Measurements from ENCODE around the gene TRIM31. TPM values are rescaled to one million over a fixed set of nuclear protein-coding genes. Genes with fewer than 3 reads are reported as not detected.

TRIM31 gene
- total RNA-seq, 4 donors from 2014 or later = not detected

DNA sequence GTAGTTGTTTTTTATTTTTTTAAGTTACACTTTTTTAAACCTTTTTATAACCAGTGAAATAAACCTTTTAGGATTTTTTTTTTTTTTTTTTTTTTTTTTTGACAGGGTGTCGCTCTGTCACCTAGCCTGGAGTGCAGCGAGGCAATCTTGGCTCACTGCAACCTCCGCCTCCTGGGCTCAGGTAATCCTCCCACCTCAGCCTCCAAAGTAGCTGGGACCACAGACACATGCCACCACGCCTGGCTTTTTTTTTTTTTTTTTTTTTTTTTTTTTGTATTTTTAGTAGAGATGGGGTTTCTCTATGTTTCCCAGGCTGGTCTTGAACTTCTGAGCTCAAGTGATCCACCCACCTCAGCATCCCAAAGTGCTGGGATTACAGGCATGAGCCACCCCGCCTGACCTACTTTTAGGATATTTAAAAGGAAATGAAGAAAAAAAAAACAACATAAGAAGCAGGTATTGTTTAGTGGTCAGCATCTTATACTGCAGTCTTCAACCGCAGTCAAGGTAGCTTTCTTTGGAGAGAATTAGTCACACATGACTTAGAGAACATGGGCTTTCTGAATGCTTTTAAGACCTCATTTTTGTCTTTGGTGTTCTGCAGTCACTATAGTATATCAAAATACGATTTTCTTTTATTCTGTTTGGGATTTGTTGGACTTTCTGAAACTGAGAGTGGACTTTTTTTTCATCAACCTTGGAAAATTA, 50.3 kb downstream of the TRIM31 start:
- no peaks in the 10 kb centered on the region for H3K9me3 ChIP-seq

DNA sequence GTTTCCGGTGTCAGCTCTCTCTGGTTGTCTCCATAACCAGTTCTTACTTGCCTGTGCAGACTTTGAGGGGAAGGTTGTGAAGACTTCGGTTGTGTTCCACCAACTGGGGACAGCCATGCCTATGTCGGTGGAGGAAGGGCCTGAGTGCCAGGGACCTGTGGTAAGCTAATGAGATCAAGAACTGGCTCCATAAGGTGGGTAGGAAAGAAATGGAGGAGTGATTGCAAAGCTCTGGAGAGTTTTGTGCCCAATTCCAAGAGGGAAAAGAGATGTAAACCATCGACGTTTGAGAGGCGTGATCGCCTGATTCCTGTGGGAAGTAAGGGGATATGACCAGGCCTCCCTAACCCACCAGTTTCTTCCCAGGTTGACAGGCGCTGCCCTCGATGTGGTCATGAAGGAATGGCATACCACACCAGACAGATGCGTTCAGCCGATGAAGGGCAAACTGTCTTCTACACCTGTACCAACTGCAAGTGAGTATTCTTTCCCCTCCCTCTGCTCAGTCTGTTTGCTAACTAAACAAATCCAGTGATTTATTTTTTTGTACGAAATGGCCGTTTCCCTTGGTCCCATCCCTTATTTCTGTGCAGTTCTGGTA, 50.9 kb downstream of the TRIM31 start:
- WGBS, 2 donors = 59 to 64% methylated on average over 13 of the region's 13 CpGs
- TF ChIP-seq EP300 (IDR thresholded peaks at IDR 0.05) (no peak), POLR2A (IDR thresholded peaks at IDR 0.05) (no peak)
- TF ChIP-seq, protein P1, sequence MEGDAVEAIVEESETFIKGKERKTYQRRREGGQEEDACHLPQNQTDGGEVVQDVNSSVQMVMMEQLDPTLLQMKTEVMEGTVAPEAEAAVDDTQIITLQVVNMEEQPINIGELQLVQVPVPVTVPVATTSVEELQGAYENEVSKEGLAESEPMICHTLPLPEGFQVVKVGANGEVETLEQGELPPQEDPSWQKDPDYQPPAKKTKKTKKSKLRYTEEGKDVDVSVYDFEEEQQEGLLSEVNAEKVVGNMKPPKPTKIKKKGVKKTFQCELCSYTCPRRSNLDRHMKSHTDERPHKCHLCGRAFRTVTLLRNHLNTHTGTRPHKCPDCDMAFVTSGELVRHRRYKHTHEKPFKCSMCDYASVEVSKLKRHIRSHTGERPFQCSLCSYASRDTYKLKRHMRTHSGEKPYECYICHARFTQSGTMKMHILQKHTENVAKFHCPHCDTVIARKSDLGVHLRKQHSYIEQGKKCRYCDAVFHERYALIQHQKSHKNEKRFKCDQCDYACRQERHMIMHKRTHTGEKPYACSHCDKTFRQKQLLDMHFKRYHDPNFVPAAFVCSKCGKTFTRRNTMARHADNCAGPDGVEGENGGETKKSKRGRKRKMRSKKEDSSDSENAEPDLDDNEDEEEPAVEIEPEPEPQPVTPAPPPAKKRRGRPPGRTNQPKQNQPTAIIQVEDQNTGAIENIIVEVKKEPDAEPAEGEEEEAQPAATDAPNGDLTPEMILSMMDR (IDR thresholded peaks at IDR 0.05) = no peak
- Histone ChIP-seq H3K9me3 (no peaks in the 10 kb centered on the region), H3K27ac (peak overlapping the region; percentile 55 to 96 (median 92)), H3K4me3 (peak overlapping the region; percentile 51 to 96 (median 68)), H3K4me1 (peaks cover 0 to 51% (median 18%) of the 10 kb centered on the region in 4 donors), H3K36me3 (peaks cover 0 to 14% (median 0%) of the 10 kb centered on the region in 3 donors), H3K27me3 (no peaks in the 10 kb centered on the region)
- DNase-seq (ENCODE audit: low spot score in 2 of 2) = no peak

More for the DNA sequence above, 50.3 kb downstream of the TRIM31 start:
- Histone ChIP-seq H3K27ac (no peak overlapping the region), H3K27me3 (no peaks in the 10 kb centered on the region), H3K4me1 (peaks cover 0 to 55% (median 20%) of the 10 kb centered on the region in 4 donors), H3K36me3 (peaks cover 0 to 7% (median 0%) of the 10 kb centered on the region in 3 donors), H3K4me3 (no peak overlapping the region)
- no peak for DNase-seq (ENCODE audit: low spot score in 2 of 2)
- 95 to 97% methylated on average over 7 of the region's 7 CpGs for WGBS, 2 donors
- TF ChIP-seq EP300 (IDR thresholded peaks at IDR 0.05) (no peak), POLR2A (IDR thresholded peaks at IDR 0.05) (no peak)
- TF ChIP-seq, protein P1 (IDR thresholded peaks at IDR 0.05) = no peak

DNA sequence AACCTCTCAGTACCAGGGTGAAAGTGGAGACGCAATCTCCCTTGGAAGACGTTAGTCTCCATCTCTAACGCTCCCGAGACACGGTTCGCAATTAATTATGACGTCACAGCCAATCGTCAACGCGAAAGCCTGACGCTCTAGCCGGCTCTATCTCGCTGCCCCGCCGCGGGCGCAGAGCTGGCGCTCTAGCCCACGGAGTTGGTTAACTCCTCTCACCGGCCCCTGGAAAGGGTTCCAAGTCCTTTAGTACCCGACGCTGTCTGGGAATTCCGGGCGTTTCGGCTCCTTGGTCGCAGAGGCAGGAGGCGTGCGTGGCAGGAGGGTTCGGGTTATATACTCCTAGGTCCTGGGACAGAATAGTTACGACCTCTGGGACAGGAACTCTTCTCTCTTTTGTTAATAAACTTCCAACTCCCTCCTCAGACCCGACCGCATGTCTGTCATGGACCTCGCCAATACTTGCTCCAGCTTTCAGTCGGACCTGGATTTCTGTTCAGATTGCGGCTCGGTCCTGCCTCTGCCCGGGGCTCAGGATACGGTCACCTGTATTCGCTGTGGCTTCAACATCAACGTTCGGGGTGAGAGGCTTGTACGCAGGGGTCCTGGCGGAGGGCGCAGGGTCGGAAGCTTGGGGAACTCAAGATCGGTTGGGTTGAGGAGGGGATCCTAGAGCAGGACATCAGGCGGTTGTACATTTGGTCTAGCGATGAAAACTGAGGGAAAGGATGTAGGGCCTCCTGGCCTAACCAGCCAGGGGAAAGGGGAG, 51.6 kb downstream of the TRIM31 start, which contains the start of gene POLR1H:
POLR1H (plus strand) TSS at position 174 of the 766 bp plus-strand sequence; CDS start at position 434, 260 bp downstream.
- DNase-seq (ENCODE audit: low spot score in 2 of 2) = peak; percentile 79 to 88
- peak; percentile 82 to 97 for TF ChIP-seq EP300 (IDR thresholded peaks at IDR 0.05)
- TF ChIP-seq, protein P1 (IDR thresholded peaks at IDR 0.05) = peak in 1 of 5 experiments; percentile 38
- TF ChIP-seq POLR2A (IDR thresholded peaks at IDR 0.05) = peak; percentile 81 to 85
- H3K4me3 ChIP-seq = peak within 1 kb of the TSS; percentile 51 to 96 (median 68)
- peak within 1 kb of the TSS; percentile 55 to 96 (median 92) for H3K27ac ChIP-seq
- H3K9me3 ChIP-seq = no peaks in the 10 kb centered on the region
- peaks cover 0 to 19% (median 0%) of the 10 kb centered on the region in 3 donors for H3K36me3 ChIP-seq
- whole genome bisulfite sequencing, 2 donors = 0 to 1% methylated on average over 44 to 48 of the region's 48 CpGs
- H3K27me3 ChIP-seq = no peaks in the 10 kb centered on the region
- peaks cover 0 to 49% (median 18%) of the 10 kb centered on the region in 4 donors for H3K4me1 ChIP-seq

DNA sequence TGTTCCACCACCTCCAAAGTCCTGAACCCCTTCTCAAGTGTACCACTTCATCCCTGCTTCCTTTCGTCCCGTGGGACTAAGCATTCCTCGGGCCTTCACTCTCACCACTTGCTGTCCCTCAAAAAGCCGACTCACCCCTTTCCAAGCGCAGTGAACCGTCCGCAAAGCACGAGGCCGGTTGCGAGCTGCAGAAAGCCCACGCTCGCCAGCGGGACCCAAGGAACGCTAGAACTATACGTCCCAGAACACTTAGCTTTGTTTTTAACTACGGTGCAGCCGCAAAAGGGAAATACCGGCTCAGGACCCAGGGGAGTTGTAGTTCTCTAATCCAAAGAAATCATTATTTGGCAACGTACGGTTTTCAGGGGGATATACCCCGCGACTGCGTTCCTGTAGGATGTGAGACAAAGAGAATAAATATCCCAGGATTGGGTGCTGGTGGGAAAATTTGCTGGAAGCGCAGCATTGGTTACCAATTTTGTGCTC, 52.2 kb downstream of the TRIM31 start:
- TF ChIP-seq, protein P1 (IDR thresholded peaks at IDR 0.05) = no peak
- TF ChIP-seq EP300 (IDR thresholded peaks at IDR 0.05) (no peak), POLR2A (IDR thresholded peaks at IDR 0.05) (no peak)
- Histone ChIP-seq H3K27ac (peak overlapping the region; percentile 55 to 96 (median 92)), H3K4me3 (peak overlapping the region; percentile 51 to 96 (median 68)), H3K36me3 (peaks cover 0 to 25% (median 0%) of the 10 kb centered on the region in 3 donors), H3K4me1 (peaks cover 0 to 43% (median 13%) of the 10 kb centered on the region in 4 donors), H3K9me3 (no peaks in the 10 kb centered on the region), H3K27me3 (no peaks in the 10 kb centered on the region)
- 0 to 1% methylated on average over 24 of the region's 24 CpGs for WGBS, 2 donors
- DNase-seq (ENCODE audit: low spot score in 2 of 2) = no peak

Measured in tibial nerve (tissue), 4 donors.